HCT116 (cell line): Measurements from ENCODE around the gene LSAMP. TPM values are rescaled to one million over a fixed set of nuclear protein-coding genes. Genes with fewer than 3 reads are reported as not detected.

Source experiments
- ATAC-seq: fragments of 200-7000 bp; cut with Tn5 transposase; 2 replicates; pipeline ENCODE4 v1.9.1; 2020; ENCODE audit warnings: mild to moderate bottlenecking, moderate library complexity
- BruUV-seq: library from RNA; stranded (reverse); fragments of 400-500 nt; replicated peaks from 2 replicates; lab custom pipeline; 2021; lab: Mats Ljungman, UMichigan
- CTCF ChIA-PET: fragments of 300-600 bp; sonication (Branson Sonifier 250); formaldehyde crosslinking; loops from one replicate; lab custom pipeline; 2021; ENCODE audit warnings: antibody characterized with exemption; lab: Charles Lee
- POLR2A ChIA-PET: fragments of 300-600, 350-600 bp; sonication (Branson Sonifier 250); formaldehyde crosslinking; loops from one replicate; lab custom pipeline; 2021; ENCODE audit warnings: antibody characterized with exemption; lab: Charles Lee
- RAD21 ChIA-PET, 2 experiments: fragments of 300-600 bp; sonication (Branson Sonifier 250); formaldehyde crosslinking; loops; one replicate each; lab custom pipeline; 2023; ENCODE audit warnings: low total read pairs in 2 of 2; ENCODE audit not compliant: uncharacterized antibody in 2 of 2, unreplicated experiment in 2 of 2, low non-redundant PET in 1 of 2; lab: Charles Lee
- DNase-seq: peaks from one replicate; pipeline ENCODE4 v3.0.0-alpha.2; 2010; ENCODE audit warnings: low read depth, low spot score
- H2AFZ ChIP-seq: fragments of 200-600 bp; shearing (Covaris generic), sonication (generic); 2 replicates; pipeline ENCODE4 v1.6.1; 2017; ENCODE audit warnings: low read depth, mixed run types, mixed read lengths, antibody characterized with exemption, low read length; ENCODE audit not compliant: poor library complexity, severe bottlenecking
- H3K27ac ChIP-seq: 2 replicates; pipeline ENCODE4 v1.5.1; 2012; ENCODE audit warnings: low read depth, low read length
- H3K27me3 ChIP-seq: fragments of 200-600 bp; sonication (generic); 2 replicates; pipeline ENCODE4 v1.6.1; 2016; ENCODE audit warnings: mixed run types, low read length, mixed read lengths; ENCODE audit not compliant: insufficient read depth
- H3K36me3 ChIP-seq, 2 experiments: fragments of 200-500 bp in 1 of 2; fragments of 200-600 bp in 1 of 2; sonication (Bioruptor generic) in 1 of 2; sonication (generic) in 1 of 2; 2 replicates each; pipeline versions ENCODE4 v1.5.1 to v1.6.1; 2014 to 2016; ENCODE audit warnings: low read length in 2 of 2, inconsistent platforms in 1 of 2, mixed read lengths in 1 of 2, mixed run types in 1 of 2; ENCODE audit not compliant: insufficient read depth in 2 of 2, control insufficient read depth in 1 of 2
- H3K4me1 ChIP-seq, 2 experiments: fragments of 200-600 bp in 1 of 2; sonication (generic) in 1 of 2; 2 replicates each; pipeline versions ENCODE4 v1.5.1 to v1.6.1; 2012 to 2017; ENCODE audit warnings: low read length in 2 of 2, inconsistent platforms in 1 of 2, mild to moderate bottlenecking in 1 of 2, mixed read lengths in 1 of 2, mixed run types in 1 of 2, moderate library complexity in 1 of 2; ENCODE audit not compliant: insufficient read depth in 2 of 2, control insufficient read depth in 1 of 2
- H3K4me2 ChIP-seq: fragments of 200-600 bp; sonication (generic); 2 replicates; pipeline ENCODE4 v1.6.1; 2017; ENCODE audit warnings: mixed run types, low read length, mixed read lengths
- H3K4me3 ChIP-seq, 2 experiments: fragments of 200-600 bp in 1 of 2; sonication (generic) in 1 of 2; replicated peaks in 1 of 2; 2 replicates each; pipeline ENCODE4 v1.5.1; 2011 to 2016; ENCODE audit warnings: low read length in 2 of 2, control low read depth in 1 of 2, low read depth in 1 of 2, mild to moderate bottlenecking in 1 of 2, mixed read lengths in 1 of 2, mixed run types in 1 of 2
- H3K79me2 ChIP-seq: fragments of 200-600 bp; sonication (generic); 2 replicates; pipeline ENCODE4 v1.6.1; 2017; ENCODE audit warnings: mild to moderate bottlenecking, mixed run types, low read length, moderate library complexity, mixed read lengths; ENCODE audit not compliant: insufficient read depth
- H3K9ac ChIP-seq: fragments of 200-600 bp; sonication (generic); 2 replicates; pipeline ENCODE4 v1.6.1; 2016; ENCODE audit warnings: low read length, mixed read lengths
- H3K9me2 ChIP-seq: fragments of 200-600 bp; sonication (generic), shearing (Covaris generic); 2 replicates; pipeline ENCODE4 v1.6.1; 2017; ENCODE audit warnings: mixed run types, mild to moderate bottlenecking, moderate library complexity; ENCODE audit not compliant: insufficient read depth
- H3K9me3 ChIP-seq, 2 experiments: fragments of 200-500 bp in 1 of 2; fragments of 200-600 bp in 1 of 2; sonication (Bioruptor generic) in 1 of 2; sonication (generic) in 1 of 2; 2 replicates each; pipeline ENCODE4 v1.6.1; 2014 to 2017; ENCODE audit warnings: low read length in 2 of 2, mixed read lengths in 2 of 2, inconsistent platforms in 1 of 2, low read depth in 1 of 2, mild to moderate bottlenecking in 1 of 2, mixed run types in 1 of 2, moderate library complexity in 1 of 2; ENCODE audit not compliant: control insufficient read depth in 1 of 2, insufficient read depth in 1 of 2
- H4K20me1 ChIP-seq: fragments of 200-600 bp; sonication (generic), shearing (Covaris generic); 2 replicates; pipeline ENCODE4 v1.6.1; 2017; ENCODE audit warnings: mixed run types, mild to moderate bottlenecking, moderate library complexity; ENCODE audit not compliant: insufficient read depth
- ELF1 ChIP-seq: IDR thresholded peaks from 2 replicates; pipeline ENCODE4 v1.6.1; 2012; ENCODE audit warnings: low read depth, borderline replicate concordance
- EZH2phosphoT487 ChIP-seq: fragments of 200-600 bp; IDR thresholded peaks from 2 replicates; pipeline ENCODE4 v1.6.1; 2018; ENCODE audit warnings: antibody characterized with exemption, borderline replicate concordance
- FOSL1 ChIP-seq: IDR thresholded peaks from 2 replicates; pipeline ENCODE4 v1.6.1; 2012; ENCODE audit warnings: low read depth
- POLR2A ChIP-seq: IDR thresholded peaks from 2 replicates; pipeline ENCODE4 v1.7.0; 2011; ENCODE audit warnings: borderline replicate concordance; ENCODE audit not compliant: insufficient read depth, insufficient read length; ENCODE audit errors: extremely low read depth
- RAD21 ChIP-seq: IDR thresholded peaks from 2 replicates; pipeline ENCODE4 v1.6.1; 2012; ENCODE audit warnings: low read depth, mild to moderate bottlenecking
- SP1 ChIP-seq: IDR thresholded peaks from 2 replicates; pipeline ENCODE4 v1.6.1; 2012; ENCODE audit warnings: low read depth
- TCF7L2 ChIP-seq: IDR thresholded peaks from 2 replicates; pipeline ENCODE4 v1.7.0; 2011; ENCODE audit warnings: borderline replicate concordance, inconsistent platforms; ENCODE audit not compliant: insufficient read depth, insufficient read length; ENCODE audit errors: extremely low read depth
- YY1 ChIP-seq: IDR thresholded peaks from 2 replicates; pipeline ENCODE4 v1.6.1; 2011; ENCODE audit warnings: low read length, low read depth, moderate library complexity, mild to moderate bottlenecking; ENCODE audit not compliant: insufficient replicate concordance; ENCODE audit errors: extremely low read depth
- ZFX ChIP-seq: fragments of 450-650 bp; IDR thresholded peaks from 2 replicates; pipeline ENCODE4 v1.6.1; 2017
- ZNF274 ChIP-seq: fragments of 200-500 bp; sonication (Bioruptor generic); IDR thresholded peaks from 2 replicates; pipeline ENCODE4 v1.6.1; 2014; ENCODE audit warnings: mild to moderate bottlenecking, low read depth, low read length, inconsistent platforms
- intact Hi-C: fragments of 100-400 bp; cut with micrococcal nuclease; formaldehyde crosslinking; loops from 2 replicates; pipeline ENCODE4 v1.10.0; 2022
- total RNA-seq: library from RNA; stranded (reverse); gene quantifications from one replicate; pipeline ENCODE4 v1.2.1, GENCODE V29; 2021; ENCODE audit not compliant: unreplicated experiment

Gene LSAMP
- total RNA-seq, 1 experiment from 2014 or later = 0.25 TPM

DNA sequence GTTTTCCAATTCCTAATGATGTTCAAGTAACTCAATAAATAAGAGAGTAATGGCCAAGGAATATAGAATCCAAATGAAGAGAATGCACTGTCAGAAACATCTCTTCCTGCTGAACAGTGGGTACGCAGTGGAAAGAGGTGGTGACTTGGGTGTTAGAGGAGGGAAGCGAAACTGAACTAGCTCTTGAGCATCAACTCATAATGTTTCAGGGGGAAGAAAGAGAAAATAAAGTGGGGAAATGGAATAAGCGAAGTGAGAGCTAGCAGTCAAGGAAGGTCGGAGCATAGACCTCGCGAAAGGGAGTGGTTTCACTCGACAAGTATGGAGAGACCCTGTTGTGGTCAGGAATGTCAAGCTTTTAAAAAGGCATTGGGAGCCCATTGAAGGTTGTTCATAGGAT lies 512.5 kb downstream of the LSAMP start:
- TF ChIP-seq EZH2phosphoT487 = no peak
- no peak for TF ChIP-seq YY1
- no peak for TF ChIP-seq POLR2A
- no peak for TF ChIP-seq FOSL1
- no peak for TF ChIP-seq TCF7L2
- TF ChIP-seq SP1 = no peak
- no peak for TF ChIP-seq ZNF274
- no peak for TF ChIP-seq ELF1
- no peak for TF ChIP-seq ZFX
- Histone ChIP-seq H3K9ac (no peak overlapping the region), H3K27ac (no peak overlapping the region), H3K9me3 (no peaks in the 10 kb centered on the region), H3K27me3 (peaks cover 35% of the 10 kb centered on the region), H3K4me3 (no peak overlapping the region), H4K20me1 (no peaks in the 10 kb centered on the region), H3K4me2 (no peak overlapping the region), H2AFZ (no peak overlapping the region), H3K9me2 (no peaks in the 10 kb centered on the region), H3K36me3 (no peaks in the 10 kb centered on the region), H3K79me2 (no peaks in the 10 kb centered on the region), H3K4me1 (no peaks in the 10 kb centered on the region)
- ChIA-PET POLR2A (no interaction called here), RAD21 (no interaction called here), CTCF (no interaction called here)
- ATAC-seq (no peak), DNase-seq (no peak)
- intact Hi-C loops = no loop called here
- BruUV-seq = no TSS peak

DNA sequence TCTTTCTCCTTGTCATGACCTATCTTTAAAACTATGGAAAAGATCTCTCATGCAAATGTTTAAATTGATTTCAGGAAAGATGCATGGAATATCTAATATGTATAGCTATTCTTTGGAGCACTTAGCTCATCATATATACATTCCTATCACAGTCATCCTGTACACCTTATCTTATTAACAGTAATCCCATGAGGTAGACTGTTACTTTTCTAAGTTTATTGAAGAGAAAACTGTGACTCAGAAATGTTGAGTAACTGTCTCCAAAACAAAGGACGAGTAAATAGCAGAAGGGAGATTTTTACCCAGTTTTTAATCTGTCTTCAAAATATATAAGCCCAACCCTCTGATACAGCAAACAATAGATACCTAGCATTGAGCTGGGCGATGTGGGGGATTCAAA lies 513.7 kb downstream of the LSAMP start:
- Histone ChIP-seq H3K4me3 (no peak overlapping the region), H3K9me3 (no peaks in the 10 kb centered on the region), H2AFZ (no peak overlapping the region)
- POLR2A ChIA-PET = no interaction called here
- DNase-seq (no peak), ATAC-seq (no peak)
- RAD21 ChIA-PET = no interaction called here
- intact Hi-C loops = no loop called here
- TF ChIP-seq EZH2phosphoT487 (no peak), RAD21 (no peak)
- TF ChIP-seq, all 23 proteins: peak for 0
- BruUV-seq = no TSS peak
- no peak overlapping the region for H3K9ac ChIP-seq
- CTCF ChIA-PET = interaction anchor here (1.7 kb wide), 1 partner anchor 9 kb away, joined by 5 read pairs; no protein-coding TSS in a partner anchor
- H3K27me3 ChIP-seq = peaks cover 46% of the 10 kb centered on the region
- no peaks in the 10 kb centered on the region for H3K4me1 ChIP-seq
- H3K79me2 ChIP-seq = no peaks in the 10 kb centered on the region
- H4K20me1 ChIP-seq = no peaks in the 10 kb centered on the region
- no peaks in the 10 kb centered on the region for H3K9me2 ChIP-seq
- no peaks in the 10 kb centered on the region for H3K36me3 ChIP-seq
- H3K4me2 ChIP-seq = no peak overlapping the region
- no peak overlapping the region for H3K27ac ChIP-seq
